GM21381 (cell line): Measurements from ENCODE around the gene OR14A16.

Experiments used
- ATAC-seq: cut with Tn5 transposase; IDR thresholded peaks from one replicate; pipeline ENCODE4 v1.9.1; 2021; ENCODE audit warnings: mild to moderate bottlenecking, moderate library complexity; ENCODE audit not compliant: unreplicated experiment

Gene OR14A16

GRCh38 chr1:247769603-247770002 lies 54.3 kb downstream of the OR14A16 start:
- no peak for ATAC-seq
